HG02970 (cell line): ENCODE results near the gene PCDHGC4.

Source experiments
- ATAC-seq: cut with Tn5 transposase; IDR thresholded peaks from one replicate; pipeline ENCODE4 v1.9.1; 2021; ENCODE audit warnings: mild to moderate bottlenecking, moderate library complexity, moderate number of reproducible peaks; ENCODE audit not compliant: unreplicated experiment, low FRiP score

Gene PCDHGC4

GRCh38 chr5:141527426-141527825 lies 42.6 kb downstream of the PCDHGC4 start:
- ATAC-seq: no peak

DNA sequence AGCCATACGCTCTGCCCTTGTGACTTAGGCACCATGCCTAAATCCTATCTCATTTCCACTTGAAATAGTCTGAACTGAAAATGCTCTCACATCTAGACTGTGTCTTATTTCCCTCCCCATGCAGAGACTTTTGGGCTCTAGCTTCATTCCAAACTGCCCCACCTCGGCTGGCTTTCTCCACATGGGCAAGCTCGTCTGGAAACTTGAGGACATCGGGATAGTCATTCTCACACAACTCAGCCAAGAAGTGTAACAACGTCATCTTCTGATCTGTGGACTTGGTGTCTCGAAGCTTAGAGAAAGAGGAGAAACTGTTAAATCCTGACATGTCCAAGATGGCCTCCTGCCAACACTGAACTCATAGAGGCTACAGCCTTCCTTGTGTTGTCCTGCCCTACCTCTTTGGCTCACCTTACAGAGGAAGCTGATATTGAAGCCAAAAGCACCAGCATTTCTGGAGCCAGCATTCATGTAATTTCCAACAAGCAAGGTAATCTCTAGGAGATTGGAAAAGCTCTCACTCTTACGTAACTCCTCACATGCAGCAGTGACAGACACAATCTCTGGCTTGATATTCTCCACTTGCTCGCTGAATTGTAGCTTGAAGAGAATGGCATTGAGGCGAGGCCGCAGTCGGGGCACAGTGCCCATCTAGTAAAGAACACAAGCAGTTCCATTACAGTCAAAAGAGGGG lies 43.6 kb downstream of the PCDHGC4 start:
- ATAC-seq: no peak

GRCh38 chr5:141529002-141529401 lies 44.2 kb downstream of the PCDHGC4 start:
- ATAC-seq: no peak

DNA sequence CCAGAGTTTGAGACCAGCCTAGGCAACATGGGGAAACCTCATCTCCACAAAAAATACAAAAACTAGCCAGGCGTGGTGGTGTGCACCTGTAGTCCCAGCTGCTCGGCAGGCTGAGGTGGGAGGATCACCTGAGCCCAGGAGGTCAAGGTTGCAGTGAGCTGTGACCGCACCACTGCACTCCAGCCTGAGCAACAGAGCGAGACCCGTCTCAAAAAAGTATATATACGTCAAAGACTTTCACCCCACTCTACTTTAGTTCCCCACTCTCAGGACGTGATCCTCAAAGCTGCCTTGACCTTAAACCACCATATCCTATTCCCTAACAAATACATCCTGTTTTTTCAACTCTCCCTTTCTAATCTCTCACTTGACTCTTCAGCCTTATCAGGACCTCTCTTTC lies 45.0 kb downstream of the PCDHGC4 start:
- ATAC-seq: no peak

DNA sequence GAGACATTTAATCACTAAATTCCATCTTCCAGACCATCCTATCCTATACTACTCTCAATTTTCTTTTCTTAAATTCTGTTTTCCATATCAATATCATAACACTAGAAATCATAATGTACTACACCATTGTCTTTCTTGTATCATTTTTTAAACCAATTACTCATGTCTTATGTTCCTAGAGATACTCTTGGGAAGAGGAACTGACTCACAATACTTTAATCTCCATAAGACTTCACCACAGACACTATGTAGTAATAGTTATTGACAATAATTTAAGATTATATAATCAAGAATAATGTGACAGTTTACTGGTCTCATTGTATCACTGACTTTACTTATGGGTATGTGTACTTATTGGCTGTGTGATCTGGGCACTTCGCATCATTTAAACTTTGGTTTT lies 47.9 kb downstream of the PCDHGC4 start:
- ATAC-seq: no peak

- no peak for ATAC-seq
Measured at GRCh38 chr5:141533897-141534296, 49.1 kb downstream of the PCDHGC4 start.

DNA sequence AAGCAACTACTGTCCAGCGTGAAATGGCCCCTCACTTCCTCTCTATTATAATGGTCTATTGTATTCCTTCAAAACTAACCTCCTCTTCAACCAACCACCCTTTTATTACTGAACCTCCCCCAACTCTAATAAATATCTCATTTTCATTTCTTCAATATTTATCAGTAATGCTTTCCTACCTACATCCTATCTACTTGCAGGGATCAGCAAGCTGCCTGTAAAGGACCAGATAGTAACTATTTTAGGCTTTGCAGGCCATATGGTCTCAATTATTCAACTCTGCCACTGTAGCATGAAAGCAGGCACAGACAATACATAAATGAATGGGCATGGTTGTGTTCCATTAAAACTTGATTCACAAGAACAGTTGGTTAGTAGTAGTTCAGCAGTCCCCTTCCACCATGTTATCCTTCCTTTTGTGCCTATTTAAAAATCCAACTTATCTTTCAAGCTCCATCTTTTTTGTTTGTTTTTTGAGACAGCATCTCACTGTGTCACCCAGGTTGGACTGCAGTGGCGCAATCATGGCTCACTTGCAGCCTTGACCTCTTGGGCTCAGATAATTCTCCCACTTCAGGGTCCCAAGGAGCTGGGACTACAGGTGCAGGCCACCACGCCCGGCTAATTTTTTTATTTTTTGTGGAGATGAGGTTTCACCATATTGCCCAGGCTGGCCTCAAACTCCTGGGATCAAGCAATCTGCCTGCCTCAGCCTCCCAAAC lies 49.8 kb downstream of the PCDHGC4 start:
- ATAC-seq: no peak
